ENCODE results near the gene POTED. TPM values are rescaled to one million over a fixed set of nuclear protein-coding genes. Genes with fewer than 3 reads are reported as not detected.

The POTED gene
- not detected for total RNA-seq

DNA sequence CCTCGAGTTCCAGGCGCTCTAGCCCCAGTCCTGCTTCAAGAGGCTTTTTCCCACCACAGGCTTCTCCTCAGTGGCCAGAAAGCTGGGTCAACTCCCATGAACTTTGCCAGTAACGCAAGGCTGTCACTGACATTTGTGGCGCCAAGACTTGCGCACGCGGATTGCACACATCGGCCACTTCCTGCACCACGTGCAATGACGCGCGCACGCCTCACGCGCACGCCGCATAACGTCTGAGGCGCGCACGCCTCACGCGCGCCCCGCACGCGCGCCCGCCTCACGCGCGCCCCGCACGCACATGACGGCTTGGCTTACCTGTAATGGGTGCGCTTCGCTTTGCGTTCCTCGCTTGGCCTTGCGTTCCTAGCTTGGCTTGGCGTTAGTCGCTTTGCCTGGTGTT is at the start of gene POTED:
Gene POTED, plus strand, starts transcription at position 301 of the 400 bp plus-strand sequence. CDS start 452 bp downstream, outside the sequence.

Data from camera-type eye (tissue), 1 donor.